H9 (cell line): ENCODE results near the gene STAG2. TPM values are rescaled to one million over a fixed set of nuclear protein-coding genes. Genes with fewer than 3 reads are reported as not detected.
"Not testable (repeated sequence)": the region's sequence is repeated elsewhere in the genome, so short reads cannot be mapped to it uniquely, and the experiment has no call there.

Source experiments
- DNase-seq: peaks from one replicate; pipeline ENCODE4 v3.0.0-alpha.2; 2017
- H2AFZ ChIP-seq: one replicate; pipeline ENCODE4 v1.6.1; 2013; ENCODE audit warnings: mild to moderate bottlenecking, low read length, control low read depth, moderate library complexity
- H2AK5ac ChIP-seq: 2 replicates; pipeline ENCODE4 v1.6.1; 2013; ENCODE audit warnings: low read length, control low read depth, mixed read lengths; ENCODE audit not compliant: insufficient read length
- H2BK120ac ChIP-seq: one replicate; pipeline ENCODE4 v1.6.1; 2013; ENCODE audit warnings: low read depth, mild to moderate bottlenecking, low read length, control low read depth, inconsistent platforms; ENCODE audit not compliant: poor library complexity, severe bottlenecking
- H2BK12ac ChIP-seq: 2 replicates; pipeline ENCODE4 v1.6.1; 2013; ENCODE audit warnings: low read length, control low read depth, mixed read lengths, low read depth; ENCODE audit not compliant: insufficient read length
- H2BK15ac ChIP-seq: 2 replicates; pipeline ENCODE4 v1.6.1; 2013; ENCODE audit warnings: low read depth, low read length, control low read depth
- H2BK20ac ChIP-seq: one replicate; pipeline ENCODE4 v1.6.1; 2013; ENCODE audit warnings: low read depth, mild to moderate bottlenecking, low read length, control low read depth, inconsistent platforms; ENCODE audit not compliant: poor library complexity, severe bottlenecking
- H2BK5ac ChIP-seq: 2 replicates; pipeline ENCODE4 v1.6.1; 2013; ENCODE audit warnings: low read length, control low read depth, mixed read lengths; ENCODE audit not compliant: insufficient read length
- H3K14ac ChIP-seq: 2 replicates; pipeline ENCODE4 v1.6.1; 2013; ENCODE audit warnings: low read length, control low read depth; ENCODE audit not compliant: insufficient read depth
- H3K18ac ChIP-seq: 2 replicates; pipeline ENCODE4 v1.6.1; 2013; ENCODE audit warnings: low read depth, mild to moderate bottlenecking, mixed read lengths, low read length, control low read depth; ENCODE audit not compliant: insufficient read length
- H3K23ac ChIP-seq: 2 replicates; pipeline ENCODE4 v1.6.1; 2013; ENCODE audit warnings: low read length, control low read depth, mixed read lengths, low read depth; ENCODE audit not compliant: insufficient read length
- H3K23me2 ChIP-seq: 2 replicates; pipeline ENCODE4 v1.6.1; 2013; ENCODE audit warnings: low read depth, mild to moderate bottlenecking, mixed read lengths, low read length, control low read depth; ENCODE audit not compliant: insufficient read length, poor library complexity, severe bottlenecking
- H3K27ac ChIP-seq: 2 replicates; pipeline ENCODE4 v1.5.1; 2013; ENCODE audit warnings: low read length, control low read depth, mixed read lengths, low read depth; ENCODE audit not compliant: insufficient read length
- H3K27me3 ChIP-seq: 2 replicates; pipeline ENCODE4 v1.6.1; 2013; ENCODE audit warnings: low read length, control low read depth, inconsistent platforms; ENCODE audit not compliant: insufficient read depth
- H3K4ac ChIP-seq: 2 replicates; pipeline ENCODE4 v1.6.1; 2013; ENCODE audit warnings: low read depth, mild to moderate bottlenecking, control low read depth, inconsistent platforms, low read length, moderate library complexity
- H3K4me1 ChIP-seq: 2 replicates; pipeline ENCODE4 v1.6.1; 2013; ENCODE audit warnings: low read length, control low read depth, inconsistent platforms; ENCODE audit not compliant: insufficient read depth
- H3K4me2 ChIP-seq: 2 replicates; pipeline ENCODE4 v1.6.1; 2013; ENCODE audit warnings: low read length, control low read depth, mixed read lengths; ENCODE audit not compliant: insufficient read length, insufficient read depth
- H3K56ac ChIP-seq: 2 replicates; pipeline ENCODE4 v1.6.1; 2013; ENCODE audit warnings: low read depth, mild to moderate bottlenecking, mixed read lengths, low read length, control low read depth; ENCODE audit not compliant: insufficient read length
- H3K79me1 ChIP-seq: 2 replicates; pipeline ENCODE4 v1.6.1; 2013; ENCODE audit warnings: low read depth, mild to moderate bottlenecking, moderate library complexity, low read length, control low read depth, inconsistent platforms; ENCODE audit not compliant: insufficient read depth, poor library complexity, severe bottlenecking
- H3K79me2 ChIP-seq: 2 replicates; pipeline ENCODE4 v1.6.1; 2013; ENCODE audit warnings: low read length, control low read depth, inconsistent platforms; ENCODE audit not compliant: insufficient read depth
- H3K9ac ChIP-seq: 2 replicates; pipeline ENCODE4 v1.6.1; 2013; ENCODE audit warnings: low read length, control low read depth, mixed read lengths; ENCODE audit not compliant: insufficient read length; ENCODE audit errors: extremely low read depth
- H3K9me3 ChIP-seq: one replicate; pipeline ENCODE4 v1.6.1; 2013; ENCODE audit warnings: low read depth, low read length, inconsistent platforms; ENCODE audit not compliant: control insufficient read depth
- H3T11ph ChIP-seq: one replicate; pipeline ENCODE4 v1.6.1; 2013; ENCODE audit warnings: mild to moderate bottlenecking, low read length, control low read depth, inconsistent platforms
- H4K20me1 ChIP-seq: one replicate; pipeline ENCODE4 v1.6.1; 2013; ENCODE audit not compliant: control insufficient read depth, insufficient read length, insufficient read depth
- H4K5ac ChIP-seq: 2 replicates; pipeline ENCODE4 v1.6.1; 2013; ENCODE audit warnings: low read depth, mild to moderate bottlenecking, mixed read lengths, low read length, control low read depth; ENCODE audit not compliant: insufficient read length
- H4K8ac ChIP-seq: replicated peaks from 2 replicates; pipeline ENCODE4 v1.6.1; 2013; ENCODE audit warnings: low read length, control low read depth, mixed read lengths, low read depth; ENCODE audit not compliant: insufficient read length
- H4K91ac ChIP-seq: 2 replicates; pipeline ENCODE4 v1.6.1; 2013; ENCODE audit warnings: low read depth, mild to moderate bottlenecking, moderate library complexity, mixed read lengths, low read length, control low read depth; ENCODE audit not compliant: insufficient read length
- H3K27ac Mint-ChIP-seq, 3 experiments: 2 replicates in 2 of 3; 3 replicates in 1 of 3; pipeline ENCODE4 v1.8.0; 2020 to 2021; ENCODE audit warnings: mixed read lengths in 3 of 3, mild to moderate bottlenecking in 1 of 3, moderate library complexity in 1 of 3
- H3K27me3 Mint-ChIP-seq: 2 replicates; pipeline ENCODE4 v1.8.0; 2021; ENCODE audit warnings: low read depth, mild to moderate bottlenecking, moderate library complexity, mixed read lengths
- H3K36me3 Mint-ChIP-seq, 3 experiments: 2 replicates in 2 of 3; 3 replicates in 1 of 3; pipeline ENCODE4 v1.8.0; 2020 to 2021; ENCODE audit warnings: low read depth in 3 of 3, mixed read lengths in 3 of 3; ENCODE audit not compliant: insufficient read depth in 1 of 3
- H3K4me1 Mint-ChIP-seq, 2 experiments: 2 replicates each; pipeline ENCODE4 v1.8.0; 2020; ENCODE audit warnings: mixed read lengths in 2 of 2
- H3K4me3 Mint-ChIP-seq, 2 experiments: 2 replicates in 1 of 2; 3 replicates in 1 of 2; pipeline ENCODE4 v1.8.0; 2020 to 2021; ENCODE audit warnings: mild to moderate bottlenecking in 2 of 2, mixed read lengths in 2 of 2, moderate library complexity in 1 of 2
- H3K9me3 Mint-ChIP-seq, 2 experiments: 2 replicates in 1 of 2; 3 replicates in 1 of 2; pipeline ENCODE4 v1.8.0; 2020; ENCODE audit warnings: mild to moderate bottlenecking in 2 of 2, mixed read lengths in 2 of 2, moderate library complexity in 1 of 2
- WGBS: extraction: QIAGEN DNeasy Blood & Tissue Kit; methylation state at CpG from one replicate; pipeline ENCODE4 v1.1.7; 2013; ENCODE audit warnings: missing lambda C conversion rate, low lambda C conversion rate, mixed read lengths; ENCODE audit not compliant: insufficient read length; ENCODE audit errors: extremely low coverage; 5-methylcytosine and 5-hydroxymethylcytosine counted together
- total RNA-seq: library from RNA; stranded (reverse); gene quantifications from 2 replicates; pipeline ENCODE4 v1.2.1, GENCODE V29; 2021
- TF ChIP-seq, protein P1 (sequence below): fragments of 200-600 bp; sonication (generic); conservative IDR thresholded peaks from 3 replicates; pipeline ENCODE4 v1.8.0; 2021; ENCODE audit warnings: antibody characterized with exemption, mild to moderate bottlenecking

STAG2 gene
- total RNA-seq, 1 experiment from 2014 or later: 81.6 TPM

DNA sequence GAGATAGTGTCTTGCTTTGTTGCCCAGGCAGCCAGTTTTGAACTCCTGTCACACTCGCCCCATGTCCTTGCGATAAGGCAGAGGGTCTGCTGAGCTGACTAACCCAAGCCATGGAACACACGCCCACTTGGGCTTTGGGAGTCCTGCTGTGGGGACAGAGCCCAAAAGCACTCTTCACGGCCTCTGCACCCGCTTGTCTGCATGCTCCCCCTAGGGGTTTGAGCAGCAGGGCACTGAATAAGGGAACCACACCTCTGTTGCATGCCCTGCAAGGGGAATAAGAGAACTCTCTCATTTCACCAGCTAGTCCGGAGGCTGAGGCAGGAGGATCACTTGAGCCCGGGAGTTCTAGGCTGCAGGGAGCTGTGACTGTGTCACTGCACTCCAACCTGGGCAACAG is 166.0 kb downstream of the STAG2 start:
- H3K23me2 ChIP-seq: no peaks in the 10 kb centered on the region
- Mint-ChIP-seq H3K4me1 (no peaks in the 10 kb centered on the region), H3K36me3 (peaks cover 3 to 7% (median 4%) of the 10 kb centered on the region in 3 experiments; a peak in 5 of 7 replicates), H3K9me3 (peaks cover 25 to 59% of the 10 kb centered on the region in 2 experiments), H3K27me3 (no peaks in the 10 kb centered on the region; the same call in 1 of the 2 replicates), H3K4me3 (no peak overlapping the region), H3K27ac (no peak overlapping the region)
- H3T11ph ChIP-seq: no peak overlapping the region
- no peak overlapping the region for H2BK15ac ChIP-seq
- H3K9ac ChIP-seq: no peak overlapping the region
- H2BK12ac ChIP-seq: no peak overlapping the region
- peak; percentile 33 for DNase-seq
- no peaks in the 10 kb centered on the region for H4K20me1 ChIP-seq
- H3K4me2 ChIP-seq: no peak overlapping the region
- no peak overlapping the region for H2BK20ac ChIP-seq
- no peaks in the 10 kb centered on the region for H3K79me2 ChIP-seq
- H3K27ac ChIP-seq: no peak overlapping the region
- H3K4me1 ChIP-seq: no peaks in the 10 kb centered on the region
- no peak overlapping the region for H4K91ac ChIP-seq
- WGBS: no CpG with 5 or more reads among the region's 7 CpGs
- H3K23ac ChIP-seq: no peak overlapping the region
- no peak overlapping the region for H2AK5ac ChIP-seq
- H3K56ac ChIP-seq: no peak overlapping the region
- H3K27me3 ChIP-seq: no peaks in the 10 kb centered on the region
- H2BK5ac ChIP-seq: no peak overlapping the region
- no peak overlapping the region for H2AFZ ChIP-seq
- no peak overlapping the region for H4K8ac ChIP-seq
- no peak overlapping the region for H3K4ac ChIP-seq
- H3K14ac ChIP-seq: no peak overlapping the region
- no peak overlapping the region for H4K5ac ChIP-seq
- peaks cover 6% of the 10 kb centered on the region for H3K9me3 ChIP-seq
- H3K79me1 ChIP-seq: no peaks in the 10 kb centered on the region
- TF ChIP-seq, protein P1, sequence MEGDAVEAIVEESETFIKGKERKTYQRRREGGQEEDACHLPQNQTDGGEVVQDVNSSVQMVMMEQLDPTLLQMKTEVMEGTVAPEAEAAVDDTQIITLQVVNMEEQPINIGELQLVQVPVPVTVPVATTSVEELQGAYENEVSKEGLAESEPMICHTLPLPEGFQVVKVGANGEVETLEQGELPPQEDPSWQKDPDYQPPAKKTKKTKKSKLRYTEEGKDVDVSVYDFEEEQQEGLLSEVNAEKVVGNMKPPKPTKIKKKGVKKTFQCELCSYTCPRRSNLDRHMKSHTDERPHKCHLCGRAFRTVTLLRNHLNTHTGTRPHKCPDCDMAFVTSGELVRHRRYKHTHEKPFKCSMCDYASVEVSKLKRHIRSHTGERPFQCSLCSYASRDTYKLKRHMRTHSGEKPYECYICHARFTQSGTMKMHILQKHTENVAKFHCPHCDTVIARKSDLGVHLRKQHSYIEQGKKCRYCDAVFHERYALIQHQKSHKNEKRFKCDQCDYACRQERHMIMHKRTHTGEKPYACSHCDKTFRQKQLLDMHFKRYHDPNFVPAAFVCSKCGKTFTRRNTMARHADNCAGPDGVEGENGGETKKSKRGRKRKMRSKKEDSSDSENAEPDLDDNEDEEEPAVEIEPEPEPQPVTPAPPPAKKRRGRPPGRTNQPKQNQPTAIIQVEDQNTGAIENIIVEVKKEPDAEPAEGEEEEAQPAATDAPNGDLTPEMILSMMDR: peak; percentile 26; the same call in 2 of the 3 replicates
- no peak overlapping the region for H3K18ac ChIP-seq
- no peak overlapping the region for H2BK120ac ChIP-seq

DNA sequence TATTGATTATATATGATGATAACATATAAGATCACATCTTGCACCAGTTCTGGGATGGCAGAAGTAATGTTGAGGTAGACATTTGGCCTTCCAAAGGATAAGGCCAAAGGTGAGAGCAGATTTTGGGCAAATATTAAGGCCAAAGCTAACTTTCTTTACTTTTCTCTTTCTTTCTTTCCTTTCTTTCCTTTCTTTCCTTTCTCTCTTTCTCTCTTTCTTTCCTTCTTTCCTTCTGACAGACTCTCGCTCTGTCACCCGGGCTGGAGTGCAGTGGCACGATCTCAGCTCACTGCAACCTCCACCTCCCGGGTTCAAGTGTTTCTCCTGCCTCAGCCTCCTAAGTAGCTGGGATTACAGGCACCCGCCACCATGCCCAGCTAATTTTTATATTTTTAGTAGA is 170.9 kb downstream of the STAG2 start:
- H3K23ac ChIP-seq, H3K9ac ChIP-seq, H3K79me1 ChIP-seq, H2BK12ac ChIP-seq, H3K4me1 ChIP-seq, H2BK5ac ChIP-seq, H3K27ac Mint-ChIP-seq, H3K4me2 ChIP-seq, H3K27ac ChIP-seq, H4K20me1 ChIP-seq, H4K5ac ChIP-seq, H3K27me3 Mint-ChIP-seq, H3K36me3 Mint-ChIP-seq, H3K4ac ChIP-seq, H2AK5ac ChIP-seq, H3K56ac ChIP-seq, H3K4me1 Mint-ChIP-seq, H2BK120ac ChIP-seq, H3K23me2 ChIP-seq, H3K18ac ChIP-seq, H2AFZ ChIP-seq, H3K79me2 ChIP-seq, H4K8ac ChIP-seq, H3K14ac ChIP-seq, H2BK20ac ChIP-seq, H2BK15ac ChIP-seq, H4K91ac ChIP-seq, H3K4me3 Mint-ChIP-seq, H3K9me3 ChIP-seq, DNase-seq, H3K27me3 ChIP-seq, H3T11ph ChIP-seq: not testable (repeated sequence)
- peaks cover 22 to 58% of the 10 kb centered on the region in 2 experiments for H3K9me3 Mint-ChIP-seq
- no CpG with 5 or more reads among the region's 5 CpGs for WGBS
